Testis (tissue), 2 donors: ENCODE results near the gene ZBTB6.

Experiments used
- POLR2A ChIP-seq: fragments of 450-650 bp; IDR thresholded peaks from one replicate; pipeline ENCODE4 v1.6.1; 2017; ENCODE audit warnings: antibody characterized with exemption, mild to moderate bottlenecking, moderate library complexity
- TF ChIP-seq, protein P1 (sequence below), 3 experiments: fragments of 450-650 bp in 2 of 3; fragments of 200-600 bp in 1 of 3; sonication (generic) in 1 of 3; IDR thresholded peaks; one replicate each; pipeline ENCODE4 v1.5.1; 2016 to 2019; ENCODE audit warnings: antibody characterized with exemption in 3 of 3, mild to moderate bottlenecking in 2 of 3, moderate library complexity in 1 of 3

DNA sequence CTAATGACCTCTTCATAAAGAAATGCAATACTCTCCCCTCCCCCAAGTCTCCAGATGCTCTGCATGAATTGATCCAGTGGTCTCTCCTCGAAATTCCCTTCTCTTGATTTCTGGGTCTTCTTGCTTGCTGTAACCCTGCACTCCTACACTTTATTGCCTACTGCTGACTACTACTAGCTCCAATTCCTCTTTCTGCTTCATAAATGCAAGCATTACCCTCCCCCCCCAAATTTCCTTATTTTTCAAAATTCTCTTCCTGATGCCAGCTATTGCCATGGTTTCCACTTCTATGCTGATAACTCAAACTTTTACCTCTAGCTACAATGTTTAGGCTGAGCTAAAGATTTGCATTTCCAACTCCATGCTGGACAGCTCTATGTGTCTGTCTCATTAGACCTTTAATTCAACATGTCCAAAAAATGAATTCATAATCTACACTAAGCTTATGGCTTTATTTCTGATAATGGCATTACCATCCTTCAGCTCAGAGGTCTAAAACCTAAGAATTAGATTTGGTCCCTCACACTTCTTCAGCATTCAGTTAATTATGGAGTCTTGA, 16.8 kb upstream of the ZBTB6 start:
- TF ChIP-seq, protein P1, sequence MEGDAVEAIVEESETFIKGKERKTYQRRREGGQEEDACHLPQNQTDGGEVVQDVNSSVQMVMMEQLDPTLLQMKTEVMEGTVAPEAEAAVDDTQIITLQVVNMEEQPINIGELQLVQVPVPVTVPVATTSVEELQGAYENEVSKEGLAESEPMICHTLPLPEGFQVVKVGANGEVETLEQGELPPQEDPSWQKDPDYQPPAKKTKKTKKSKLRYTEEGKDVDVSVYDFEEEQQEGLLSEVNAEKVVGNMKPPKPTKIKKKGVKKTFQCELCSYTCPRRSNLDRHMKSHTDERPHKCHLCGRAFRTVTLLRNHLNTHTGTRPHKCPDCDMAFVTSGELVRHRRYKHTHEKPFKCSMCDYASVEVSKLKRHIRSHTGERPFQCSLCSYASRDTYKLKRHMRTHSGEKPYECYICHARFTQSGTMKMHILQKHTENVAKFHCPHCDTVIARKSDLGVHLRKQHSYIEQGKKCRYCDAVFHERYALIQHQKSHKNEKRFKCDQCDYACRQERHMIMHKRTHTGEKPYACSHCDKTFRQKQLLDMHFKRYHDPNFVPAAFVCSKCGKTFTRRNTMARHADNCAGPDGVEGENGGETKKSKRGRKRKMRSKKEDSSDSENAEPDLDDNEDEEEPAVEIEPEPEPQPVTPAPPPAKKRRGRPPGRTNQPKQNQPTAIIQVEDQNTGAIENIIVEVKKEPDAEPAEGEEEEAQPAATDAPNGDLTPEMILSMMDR (IDR thresholded peaks at IDR 0.05): no peak
- no peak for TF ChIP-seq POLR2A
